Dermis microvascular lymphatic vessel endothelial cell (primary cell): ENCODE results near the gene HIP1R. TPM values are rescaled to one million over a fixed set of nuclear protein-coding genes. Genes with fewer than 3 reads are reported as not detected.

Source experiments
- DNase-seq, 2 donors: peaks; one replicate each; pipeline versions ENCODE4 v3.0.0 to v3.0.0-alpha.2; 2010; ENCODE audit warnings: low read depth in 2 of 2
- total RNA-seq: library from RNA; depleted of rRNA; stranded (reverse); fragments of >200 nt; gene quantifications from 2 replicates; pipeline ENCODE4 v1.2.1, GENCODE V29; 2014

The HIP1R gene
- total RNA-seq, 1 donor from 2014 or later = 47.2 TPM

GRCh38 chr12:122859303-122860039, 24.2 kb downstream of the HIP1R start:
- no peak for DNase-seq

GRCh38 chr12:122860040-122860853, 25.0 kb downstream of the HIP1R start:
- DNase-seq = peak; percentile 58 to 81

GRCh38 chr12:122860854-122861586, 25.8 kb downstream of the HIP1R start:
- no peak for DNase-seq

GRCh38 chr12:122861587-122861970, 26.3 kb downstream of the HIP1R start:
- no peak for DNase-seq

- DNase-seq = no peak
Measured at GRCh38 chr12:122862110-122862634, 26.9 kb downstream of the HIP1R start.

- DNase-seq = no peak
Measured at GRCh38 chr12:122862872-122863701, 27.8 kb downstream of the HIP1R start.

- no peak for DNase-seq
Measured at GRCh38 chr12:122864894-122865253, 29.6 kb downstream of the HIP1R start.

- DNase-seq = peak in 1 of 2 donors; percentile 58
Measured at GRCh38 chr12:122865268-122866231, 30.3 kb downstream of the HIP1R start.

GRCh38 chr12:122866379-122866778, 31.1 kb downstream of the HIP1R start:
- no peak for DNase-seq

- no peak for DNase-seq
Measured at GRCh38 chr12:122866950-122867607, 31.8 kb downstream of the HIP1R start.

- peak in 1 of 2 donors; percentile 79 for DNase-seq
Measured at GRCh38 chr12:122867691-122868461, 32.6 kb downstream of the HIP1R start.

- no peak for DNase-seq
Measured at GRCh38 chr12:122868471-122869177, 33.4 kb downstream of the HIP1R start.

- no peak for DNase-seq
Measured at GRCh38 chr12:122869207-122869973, 34.1 kb downstream of the HIP1R start.

GRCh38 chr12:122870163-122870842, 35.0 kb downstream of the HIP1R start:
- no peak for DNase-seq

- DNase-seq = peak in 1 of 2 donors; percentile 66
Measured at GRCh38 chr12:122870867-122871664, 35.8 kb downstream of the HIP1R start.
